GM12878 (cell line): ENCODE results near the gene BIRC6. TPM values are rescaled to one million over a fixed set of nuclear protein-coding genes. Genes with fewer than 3 reads are reported as not detected.

Experiments
- ATAC-seq: fragments of 200-7000 bp; cut with Tn5 transposase; 3 replicates; pipeline ENCODE4 v1.9.1; 2020; ENCODE audit warnings: mild to moderate bottlenecking, moderate library complexity
- BruUV-seq: library from RNA; stranded (reverse); fragments of 400-500 nt; replicated peaks from 2 replicates; lab custom pipeline; 2021; lab: Mats Ljungman, UMichigan
- CTCF ChIA-PET: fragments of 300-600 bp; sonication (Branson Sonifier 250); formaldehyde crosslinking; extraction: SDS; loops from one replicate; lab custom pipeline; 2021; ENCODE audit warnings: inconsistent platforms; lab: Yijun Ruan, JAX
- POLR2A ChIA-PET: fragments of 350-600 bp; formaldehyde crosslinking; extraction: SDS; loops from one replicate; lab custom pipeline; 2021; ENCODE audit warnings: inconsistent platforms; lab: Charles Lee
- RAD21 ChIA-PET: fragments of 300-600 bp; sonication (Branson Sonifier 250); formaldehyde crosslinking; loops from one replicate; lab custom pipeline; 2023; ENCODE audit warnings: antibody characterized with exemption; ENCODE audit not compliant: unreplicated experiment; lab: Charles Lee
- SMC1A ChIA-PET: fragments of 300-600 bp; sonication (Branson Sonifier 250); formaldehyde crosslinking; loops from one replicate; lab custom pipeline; 2023; ENCODE audit not compliant: unreplicated experiment, uncharacterized antibody; lab: Charles Lee
- DNase-seq: peaks from one replicate; pipeline ENCODE4 v3.0.0-alpha.2; 2011; ENCODE audit warnings: low read depth, low spot score
- FAIRE-seq: peaks from 3 replicates; lab custom pipeline; 2011; peaks lifted over from hg19 to GRCh38; lab: Jason Lieb, UNC
- H2AFZ ChIP-seq: 2 replicates; pipeline ENCODE4 v1.6.0; 2011; ENCODE audit warnings: low read depth, low read length, control low read depth; ENCODE audit not compliant: control insufficient read depth
- H3K27ac ChIP-seq: 2 replicates; pipeline ENCODE4 v1.5.1; 2011; ENCODE audit warnings: control low read depth; ENCODE audit not compliant: control insufficient read depth, insufficient read depth
- H3K27me3 ChIP-seq, 2 experiments: replicated peaks in 1 of 2; 2 replicates each; pipeline versions ENCODE4 v1.6.0 to v1.6.1; 2011; ENCODE audit warnings: low read length in 1 of 2; ENCODE audit not compliant: control insufficient read depth in 2 of 2, insufficient read depth in 2 of 2
- H3K36me3 ChIP-seq, 2 experiments: 2 replicates each; pipeline ENCODE4 v1.5.1; 2011; ENCODE audit warnings: low read length in 1 of 2; ENCODE audit not compliant: control insufficient read depth in 2 of 2, insufficient read depth in 2 of 2
- H3K4me1 ChIP-seq: 2 replicates; pipeline ENCODE4 v1.6.1; 2011; ENCODE audit warnings: mild to moderate bottlenecking, low read length, moderate library complexity, mixed read lengths; ENCODE audit not compliant: control insufficient read depth, insufficient read depth
- H3K4me2 ChIP-seq: 2 replicates; pipeline ENCODE4 v1.6.0; 2011; ENCODE audit warnings: control low read depth; ENCODE audit not compliant: control insufficient read depth, insufficient read depth
- H3K4me3 ChIP-seq: fragments of 200-600 bp; sonication (generic); 2 replicates; pipeline ENCODE4 v1.5.1; 2016
- H3K79me2 ChIP-seq: 2 replicates; pipeline ENCODE4 v1.6.0; 2011; ENCODE audit warnings: low read length; ENCODE audit not compliant: control insufficient read depth, insufficient read depth
- H3K9ac ChIP-seq: 2 replicates; pipeline ENCODE4 v1.8.0; 2011; ENCODE audit warnings: low read length, control low read depth, mixed read lengths; ENCODE audit not compliant: control insufficient read depth, insufficient read depth
- H3K9me3 ChIP-seq: replicated peaks from 3 replicates; pipeline ENCODE4 v1.5.1; 2011; ENCODE audit warnings: mild to moderate bottlenecking, low read length; ENCODE audit not compliant: control insufficient read depth, insufficient read depth
- H4K20me1 ChIP-seq: 2 replicates; pipeline ENCODE4 v1.6.0; 2011; ENCODE audit not compliant: control insufficient read depth, insufficient read depth
- EGR1 ChIP-seq, 2 experiments: IDR thresholded peaks; 1 replicate in 1 of 2; 2 replicates in 1 of 2; pipeline ENCODE4 v1.6.1; 2011 to 2012; ENCODE audit warnings: low read depth in 2 of 2, low read length in 2 of 2, borderline replicate concordance in 1 of 2, mild to moderate bottlenecking in 1 of 2, moderate library complexity in 1 of 2
- KAT2A ChIP-seq: conservative IDR thresholded peaks from 2 replicates; pipeline ENCODE4 v1.6.1; 2011; ENCODE audit warnings: low read depth, low read length; ENCODE audit not compliant: control insufficient read depth
- MYB ChIP-seq: fragments of 150-350 bp; IDR thresholded peaks from 2 replicates; pipeline ENCODE4 v1.6.1; 2014; ENCODE audit warnings: mild to moderate bottlenecking, low read depth, low read length, borderline replicate concordance
- NR2F1 ChIP-seq: fragments of 450-650 bp; conservative IDR thresholded peaks from 2 replicates; pipeline ENCODE4 v1.6.1; 2017; ENCODE audit warnings: mild to moderate bottlenecking
- SMARCA5 ChIP-seq: fragments of 450-650 bp; IDR thresholded peaks from 2 replicates; pipeline ENCODE4 v1.6.1; 2017; ENCODE audit warnings: mild to moderate bottlenecking
- TARDBP ChIP-seq: IDR thresholded peaks from 2 replicates; pipeline ENCODE4 v1.6.1; 2016; ENCODE audit warnings: borderline replicate concordance
- TCF12 ChIP-seq: IDR thresholded peaks from 2 replicates; pipeline ENCODE4 v1.6.1; 2011; ENCODE audit warnings: low read depth, mild to moderate bottlenecking, low read length
- TCF3 ChIP-seq: IDR thresholded peaks from 2 replicates; pipeline ENCODE4 v1.6.1; 2012; ENCODE audit warnings: low read depth, mild to moderate bottlenecking, low read length, borderline replicate concordance; ENCODE audit not compliant: insufficient read depth
- ZNF207 ChIP-seq: fragments of 450-650 bp; IDR thresholded peaks from 2 replicates; pipeline ENCODE4 v1.6.1; 2014; ENCODE audit warnings: antibody characterized with exemption, mild to moderate bottlenecking, borderline replicate concordance
- ZNF384 ChIP-seq: IDR thresholded peaks from 2 replicates; pipeline ENCODE4 v1.6.1; 2012; ENCODE audit warnings: low read depth, mild to moderate bottlenecking, low read length, improper control_type of control experiment, borderline replicate concordance
- ZZZ3 ChIP-seq: IDR thresholded peaks from 2 replicates; pipeline ENCODE4 v1.6.1; 2011; ENCODE audit warnings: low read depth; ENCODE audit not compliant: control insufficient read depth, insufficient read length
- WGBS: methylation state at CpG from one replicate; pipeline ENCODE4 v1.1.6; 2016; ENCODE audit warnings: low lambda C conversion rate; ENCODE audit not compliant: insufficient replicate concordance, insufficient coverage; ENCODE audit errors: missing lambda C conversion rate; 5-methylcytosine and 5-hydroxymethylcytosine counted together
- in situ Hi-C: fragments of 300-500 bp; cut with MboI; formaldehyde crosslinking; loops from 9 replicates; pipeline ENCODE4 v1.14.3; 2018; ENCODE audit warnings: mixed read lengths
- intact Hi-C: fragments of 100-400 bp; cut with micrococcal nuclease; formaldehyde crosslinking; loops from one replicate; pipeline ENCODE4 v1.14.2; 2022; ENCODE audit not compliant: unreplicated experiment
- polyA plus RNA-seq, 11 experiments: library from polyadenylated mRNA; depleted of rRNA in 4 of 11; unstranded in 6 of 11; stranded (reverse) in 5 of 11; fragments of >200 nt; fragmentation: Nextera tagmentation in 4 of 11; fragmentation: Illumina TruSeq in 1 of 11; extraction: Ambion mirVana in 4 of 11; extraction: Trizol in 1 of 11; gene quantifications; 1 replicate in 1 of 11; 2 replicates in 10 of 11; pipeline versions ENCODE4 v1.2.1 to v1.2.3, GENCODE V29; 2011 to 2016; ENCODE audit warnings: inconsistent platforms in 2 of 11, missing spikeins in 2 of 11, low read depth in 1 of 11
- total RNA-seq, 4 experiments: library from RNA; depleted of rRNA in 3 of 4; stranded (reverse); fragments of >200 nt in 3 of 4; fragmentation: Illumina TruSeq in 1 of 4; extraction: Trizol in 1 of 4; gene quantifications; 2 replicates each; pipeline versions ENCODE4 v1.2.1 to v1.2.3, GENCODE V29; 2013 to 2021
- TF ChIP-seq, protein P1 (sequence below): fragments of 450-650 bp; IDR thresholded peaks from 2 replicates; pipeline ENCODE4 v1.6.1; 2017; ENCODE audit warnings: mild to moderate bottlenecking, low read depth, inconsistent platforms; ENCODE audit not compliant: poor library complexity, severe bottlenecking
- TF ChIP-seq, protein P2 (sequence below): IDR thresholded peaks from 2 replicates; pipeline ENCODE4 v1.6.1; 2011; ENCODE audit warnings: borderline replicate concordance, low read depth, mild to moderate bottlenecking, moderate library complexity, mixed read lengths, low read length; ENCODE audit not compliant: insufficient read depth; ENCODE audit errors: extremely low read length
- TF ChIP-seq, protein P3 (sequence below): IDR thresholded peaks from 2 replicates; pipeline ENCODE4 v1.6.1; 2011; ENCODE audit warnings: low read depth, mild to moderate bottlenecking, low read length, moderate library complexity, borderline replicate concordance; ENCODE audit errors: extremely low read depth

Gene BIRC6
- total and polyA plus RNA-seq, 10 of the 15 experiments (the other 5 are each of a cell fraction or from before 2014, with no cell fraction given): 18.8 to 118 (median 55.0) TPM

DNA sequence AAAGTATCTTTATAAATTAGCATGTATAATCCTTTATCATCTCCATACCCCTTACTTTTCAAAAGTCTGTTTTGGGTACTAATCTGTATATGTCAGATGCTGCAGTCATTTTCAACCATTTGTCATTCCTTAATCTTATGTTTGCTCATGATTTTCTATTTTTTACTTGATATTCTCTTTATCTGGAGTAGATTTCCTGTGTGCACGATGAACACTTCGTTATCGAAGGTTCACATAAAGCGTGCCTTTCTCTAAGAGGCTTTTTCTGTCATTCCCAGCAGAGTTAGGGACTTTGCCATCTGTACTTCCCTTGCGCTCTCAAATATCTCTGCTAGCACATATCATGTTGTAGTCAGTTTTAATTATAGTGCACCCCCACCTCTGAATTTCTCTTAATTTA lies 123.2 kb downstream of the BIRC6 start:
- Histone ChIP-seq H3K9ac (no peak overlapping the region), H3K4me3 (no peak overlapping the region), H4K20me1 (no peaks in the 10 kb centered on the region), H3K4me2 (no peak overlapping the region), H3K36me3 (peaks cover 2 to 29% of the 10 kb centered on the region in 2 experiments), H3K9me3 (no peaks in the 10 kb centered on the region), H3K27me3 (no peaks in the 10 kb centered on the region), H3K27ac (no peak overlapping the region), H3K79me2 (no peaks in the 10 kb centered on the region), H2AFZ (no peak overlapping the region), H3K4me1 (no peaks in the 10 kb centered on the region)
- SMC1A ChIA-PET: no interaction called here
- DNase-seq: no peak
- RAD21 ChIA-PET: no interaction called here
- in situ Hi-C loops (no loop called here), intact Hi-C loops (no loop called here)
- no peak for TF ChIP-seq ZNF207
- no peak for TF ChIP-seq TCF3
- POLR2A ChIA-PET: interaction anchor here (0.6 kb wide), 1 partner anchor 706 kb away, joined by 4 read pairs; no protein-coding TSS in a partner anchor
- no TSS peak for BruUV-seq
- over 99% methylated on average over 5 of the region's 5 CpGs for WGBS
- ATAC-seq: no peak
- CTCF ChIA-PET: interaction anchor here (0.6 kb wide), 1 partner anchor 1561 kb away, joined by 3 read pairs; no protein-coding TSS in a partner anchor
- no peak for FAIRE-seq

DNA sequence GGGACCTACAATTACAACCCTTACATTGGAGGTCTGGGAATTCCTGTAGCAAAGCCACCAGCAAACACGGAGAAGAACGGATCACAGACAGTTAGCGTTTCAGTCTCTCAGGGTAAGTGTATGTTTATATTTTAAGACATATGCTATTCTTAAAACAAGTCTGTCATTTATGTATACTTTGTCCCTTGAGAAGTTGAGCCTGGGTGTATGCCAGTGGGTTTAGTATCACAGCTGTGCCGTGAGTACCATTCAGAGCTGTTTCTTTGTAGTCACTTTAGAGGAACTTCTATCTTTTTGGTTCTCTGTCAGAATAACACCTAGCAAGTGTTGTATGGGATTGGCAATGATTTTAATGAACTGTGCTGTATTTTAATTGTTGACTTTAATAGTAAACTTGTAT lies 125.6 kb downstream of the BIRC6 start:
- FAIRE-seq (no peak), ATAC-seq (no peak), DNase-seq (no peak)
- no peak overlapping the region for H3K4me3 ChIP-seq
- intact Hi-C loops: no loop called here
- H3K27ac ChIP-seq: no peak overlapping the region
- no peaks in the 10 kb centered on the region for H4K20me1 ChIP-seq
- in situ Hi-C loops: no loop called here
- whole genome bisulfite sequencing: 100% methylated on average over 4 of the region's 4 CpGs
- no peak overlapping the region for H3K9ac ChIP-seq
- H3K9me3 ChIP-seq: no peaks in the 10 kb centered on the region
- H3K36me3 ChIP-seq: peaks cover 4 to 25% of the 10 kb centered on the region in 2 experiments; a peak in 3 of 4 replicates
- ChIA-PET CTCF (interaction anchor here (1.0 kb wide), 1 partner anchor 10 kb away, joined by 3 read pairs; no protein-coding TSS in a partner anchor), POLR2A (no interaction called here), SMC1A (no interaction called here), RAD21 (no interaction called here)
- H3K4me1 ChIP-seq: no peaks in the 10 kb centered on the region
- no peaks in the 10 kb centered on the region for H3K27me3 ChIP-seq
- H3K4me2 ChIP-seq: no peak overlapping the region
- no peaks in the 10 kb centered on the region for H3K79me2 ChIP-seq
- H2AFZ ChIP-seq: no peak overlapping the region
- no TSS peak for BruUV-seq
- no peak for TF ChIP-seq ZNF384
- TF ChIP-seq, protein P1, sequence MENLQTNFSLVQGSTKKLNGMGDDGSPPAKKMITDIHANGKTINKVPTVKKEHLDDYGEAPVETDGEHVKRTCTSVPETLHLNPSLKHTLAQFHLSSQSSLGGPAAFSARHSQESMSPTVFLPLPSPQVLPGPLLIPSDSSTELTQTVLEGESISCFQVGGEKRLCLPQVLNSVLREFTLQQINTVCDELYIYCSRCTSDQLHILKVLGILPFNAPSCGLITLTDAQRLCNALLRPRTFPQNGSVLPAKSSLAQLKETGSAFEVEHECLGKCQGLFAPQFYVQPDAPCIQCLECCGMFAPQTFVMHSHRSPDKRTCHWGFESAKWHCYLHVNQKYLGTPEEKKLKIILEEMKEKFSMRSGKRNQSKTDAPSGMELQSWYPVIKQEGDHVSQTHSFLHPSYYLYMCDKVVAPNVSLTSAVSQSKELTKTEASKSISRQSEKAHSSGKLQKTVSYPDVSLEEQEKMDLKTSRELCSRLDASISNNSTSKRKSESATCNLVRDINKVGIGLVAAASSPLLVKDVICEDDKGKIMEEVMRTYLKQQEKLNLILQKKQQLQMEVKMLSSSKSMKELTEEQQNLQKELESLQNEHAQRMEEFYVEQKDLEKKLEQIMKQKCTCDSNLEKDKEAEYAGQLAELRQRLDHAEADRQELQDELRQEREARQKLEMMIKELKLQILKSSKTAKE: no peak
- TF ChIP-seq NR2F1: no peak
- no peak for TF ChIP-seq TARDBP
- TF ChIP-seq, protein P2, sequence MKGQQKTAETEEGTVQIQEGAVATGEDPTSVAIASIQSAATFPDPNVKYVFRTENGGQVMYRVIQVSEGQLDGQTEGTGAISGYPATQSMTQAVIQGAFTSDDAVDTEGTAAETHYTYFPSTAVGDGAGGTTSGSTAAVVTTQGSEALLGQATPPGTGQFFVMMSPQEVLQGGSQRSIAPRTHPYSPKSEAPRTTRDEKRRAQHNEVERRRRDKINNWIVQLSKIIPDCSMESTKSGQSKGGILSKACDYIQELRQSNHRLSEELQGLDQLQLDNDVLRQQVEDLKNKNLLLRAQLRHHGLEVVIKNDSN: no peak
- no peak for TF ChIP-seq TCF12
- no peak for TF ChIP-seq SMARCA5
- TF ChIP-seq MYB: no peak
- TF ChIP-seq, protein P3, sequence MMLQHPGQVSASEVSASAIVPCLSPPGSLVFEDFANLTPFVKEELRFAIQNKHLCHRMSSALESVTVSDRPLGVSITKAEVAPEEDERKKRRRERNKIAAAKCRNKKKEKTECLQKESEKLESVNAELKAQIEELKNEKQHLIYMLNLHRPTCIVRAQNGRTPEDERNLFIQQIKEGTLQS: no peak
- no peak for TF ChIP-seq EGR1 (IDR thresholded peaks at IDR 0.05; ENCODE audit: borderline replicate concordance in 1 of 2, low read depth in 2 of 2, low read length in 2 of 2)
- no peak for TF ChIP-seq KAT2A
- TF ChIP-seq ZZZ3: no peak
